Activated T-helper 2 cell treated with anti-CD3 and anti-CD28 coated beads, Interferon-gamma antibody, Interleukin-2, Interleukin-4, amounts not matched to agents 10 μg/mL and 5 μg/mL and 100 μg/mL, durations not matched to agents 14 hours and 24 hours and 36 hours (primary cell): ENCODE measurements around the gene SLC2A6. TPM values are rescaled to one million over a fixed set of nuclear protein-coding genes. Genes with fewer than 3 reads are reported as not detected.

Source experiments
- DNase-seq: peaks from one replicate; pipeline ENCODE4 v3.0.0; 2021; ENCODE audit warnings: low spot score
- H3K27ac Mint-ChIP-seq: one replicate; pipeline ENCODE4 v1.8.0; 2021; ENCODE audit warnings: mixed read lengths
- H3K27me3 Mint-ChIP-seq: one replicate; pipeline ENCODE4 v1.8.0; 2021; ENCODE audit warnings: low read depth, mixed read lengths
- H3K36me3 Mint-ChIP-seq: one replicate; pipeline ENCODE4 v1.8.0; 2021; ENCODE audit warnings: low read depth, mixed read lengths
- H3K4me1 Mint-ChIP-seq: one replicate; pipeline ENCODE4 v1.8.0; 2021; ENCODE audit warnings: low read depth, mixed read lengths
- H3K4me3 Mint-ChIP-seq: one replicate; pipeline ENCODE4 v1.8.0; 2021; ENCODE audit warnings: low read depth, mild to moderate bottlenecking, moderate library complexity, mixed read lengths
- H3K9me3 Mint-ChIP-seq: one replicate; pipeline ENCODE4 v1.8.0; 2021; ENCODE audit warnings: mixed read lengths
- intact Hi-C: fragments of 100-400 bp; cut with micrococcal nuclease; formaldehyde crosslinking; loops from one replicate; pipeline ENCODE4 v1.15.1; 2023
- total RNA-seq: library from RNA; stranded (reverse); gene quantifications from 2 replicates; pipeline ENCODE4 v1.2.3, GENCODE V29; 2022

The SLC2A6 gene
- total RNA-seq, 1 donor from 2014 or later: 6.1 TPM

DNA sequence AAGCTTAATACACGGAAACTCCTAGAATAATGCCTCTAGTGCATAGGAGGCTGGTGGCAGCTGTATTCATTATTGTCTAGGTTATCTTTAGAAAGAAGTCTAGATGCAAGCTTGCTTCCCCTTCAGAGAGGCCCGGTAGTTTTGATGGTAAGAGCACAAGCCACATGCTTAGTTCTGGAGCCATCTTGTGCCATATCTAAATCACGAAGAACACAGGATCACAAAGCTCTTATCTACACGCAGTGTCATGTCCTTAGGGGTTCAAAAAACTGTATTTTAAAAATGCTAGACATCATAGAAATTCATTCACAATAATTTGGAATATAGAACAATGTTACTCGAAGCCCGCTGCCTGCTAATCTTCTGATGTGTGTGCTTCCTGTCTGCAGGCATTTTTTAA, 12.9 kb downstream of the SLC2A6 start:
- peaks cover 8% of the 10 kb centered on the region for H3K27me3 Mint-ChIP-seq
- H3K27ac Mint-ChIP-seq: no peak overlapping the region
- no peak overlapping the region for H3K4me3 Mint-ChIP-seq
- no peaks in the 10 kb centered on the region for H3K4me1 Mint-ChIP-seq
- no peaks in the 10 kb centered on the region for H3K36me3 Mint-ChIP-seq
- H3K9me3 Mint-ChIP-seq: no peaks in the 10 kb centered on the region
- DNase-seq: no peak
- intact Hi-C loops: no loop called here

DNA sequence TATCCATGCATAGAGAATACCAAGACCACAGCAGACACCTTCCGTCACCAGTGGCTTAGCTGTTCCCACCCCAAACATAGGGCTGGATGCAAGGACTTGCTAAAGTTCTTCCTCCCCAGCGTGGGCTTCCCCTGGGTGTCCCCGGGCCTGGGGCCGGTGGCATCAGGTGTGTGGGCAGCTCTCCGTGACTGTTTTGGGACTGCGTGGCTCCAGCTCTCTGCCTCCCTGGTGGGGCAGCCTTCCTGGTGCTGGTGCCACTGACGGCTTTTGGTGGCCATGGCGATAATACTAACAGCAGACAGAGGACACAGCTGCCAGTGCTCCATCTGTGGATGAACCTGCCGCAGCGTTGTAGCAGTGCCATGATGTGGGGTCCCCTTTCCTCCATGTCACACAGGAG, 14.3 kb downstream of the SLC2A6 start:
- H3K27me3 Mint-ChIP-seq: peaks cover 8% of the 10 kb centered on the region
- H3K4me3 Mint-ChIP-seq: no peak overlapping the region
- intact Hi-C loops: no loop called here
- H3K4me1 Mint-ChIP-seq: no peaks in the 10 kb centered on the region
- no peaks in the 10 kb centered on the region for H3K36me3 Mint-ChIP-seq
- DNase-seq: no peak
- no peak overlapping the region for H3K27ac Mint-ChIP-seq
- no peaks in the 10 kb centered on the region for H3K9me3 Mint-ChIP-seq

DNA sequence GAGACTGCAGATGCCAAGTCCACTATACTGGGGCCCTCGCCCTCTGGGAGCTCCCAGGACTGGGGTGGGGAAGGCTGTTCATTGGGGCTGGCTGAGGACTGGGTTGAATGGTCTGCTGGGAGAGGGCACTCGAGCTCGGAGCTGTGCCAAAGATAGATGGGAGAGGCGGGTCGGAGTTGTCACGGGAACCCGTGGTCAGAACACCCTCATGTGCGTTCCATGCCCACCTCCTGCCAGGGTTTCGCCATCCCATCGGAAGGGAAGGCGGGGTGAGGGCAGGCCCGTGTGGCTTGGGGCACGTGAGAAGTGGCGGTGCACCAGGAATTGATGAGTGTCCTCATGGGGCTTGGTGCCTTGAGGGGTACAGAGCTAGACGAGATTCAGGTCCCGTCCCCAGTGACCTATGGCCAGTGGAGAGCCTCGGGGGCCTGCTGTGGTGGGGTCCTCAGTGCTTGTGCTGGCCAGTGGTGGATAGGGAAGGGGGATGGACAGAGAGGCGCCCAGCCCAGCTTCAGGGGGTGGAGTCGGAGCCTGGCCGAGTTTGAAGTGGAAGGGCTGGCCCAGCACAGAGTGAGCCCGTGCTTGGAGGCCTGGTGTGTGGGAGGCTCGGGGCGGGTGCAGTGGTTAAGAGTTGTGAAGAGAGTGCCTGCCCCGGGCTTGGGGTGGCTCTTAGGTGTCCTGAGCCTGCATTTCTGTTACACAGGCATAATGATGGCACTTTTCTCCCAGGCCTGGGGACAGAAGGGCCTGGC, 14.9 kb downstream of the SLC2A6 start:
- peaks cover 8% of the 10 kb centered on the region for H3K27me3 Mint-ChIP-seq
- no peak overlapping the region for H3K27ac Mint-ChIP-seq
- H3K9me3 Mint-ChIP-seq: no peaks in the 10 kb centered on the region
- H3K4me3 Mint-ChIP-seq: no peak overlapping the region
- peaks cover 3% of the 10 kb centered on the region for H3K4me1 Mint-ChIP-seq
- intact Hi-C loops: no loop called here
- no peak for DNase-seq
- no peaks in the 10 kb centered on the region for H3K36me3 Mint-ChIP-seq

DNA sequence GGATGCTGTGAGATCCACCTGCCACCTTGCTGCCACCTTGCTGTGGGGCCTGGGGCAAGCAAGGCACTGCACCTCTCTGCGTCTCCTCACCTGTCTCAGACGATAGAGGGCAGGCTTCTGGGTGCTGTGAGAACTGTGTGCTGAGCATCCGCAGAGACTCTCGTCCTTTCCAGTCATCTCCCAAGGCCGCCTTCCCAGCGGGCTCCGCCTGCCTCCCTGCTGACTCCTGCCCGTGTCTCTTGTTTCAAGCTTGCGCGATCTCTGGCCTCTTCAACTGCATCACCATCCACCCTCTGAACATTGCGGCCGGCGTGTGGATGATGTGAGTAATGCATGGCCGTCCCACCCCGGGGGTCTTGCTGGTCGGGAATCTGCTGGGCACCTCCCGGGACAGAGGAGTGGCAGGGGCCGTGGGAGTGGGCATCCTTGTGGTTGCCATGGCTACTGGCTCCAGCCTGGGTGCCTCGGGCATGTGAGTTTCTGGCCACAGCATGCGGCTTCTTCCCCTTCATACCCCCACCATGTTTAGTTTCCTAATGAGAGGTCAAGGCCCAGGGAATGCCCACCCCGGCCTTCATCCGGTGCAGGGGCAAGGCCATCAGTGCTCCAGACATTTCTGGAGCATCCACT, 15.6 kb downstream of the SLC2A6 start:
- H3K36me3 Mint-ChIP-seq: no peaks in the 10 kb centered on the region
- intact Hi-C loops: no loop called here
- peaks cover 3% of the 10 kb centered on the region for H3K4me1 Mint-ChIP-seq
- no peak for DNase-seq
- no peak overlapping the region for H3K27ac Mint-ChIP-seq
- no peaks in the 10 kb centered on the region for H3K9me3 Mint-ChIP-seq
- H3K4me3 Mint-ChIP-seq: no peak overlapping the region
- H3K27me3 Mint-ChIP-seq: peaks cover 8% of the 10 kb centered on the region

DNA sequence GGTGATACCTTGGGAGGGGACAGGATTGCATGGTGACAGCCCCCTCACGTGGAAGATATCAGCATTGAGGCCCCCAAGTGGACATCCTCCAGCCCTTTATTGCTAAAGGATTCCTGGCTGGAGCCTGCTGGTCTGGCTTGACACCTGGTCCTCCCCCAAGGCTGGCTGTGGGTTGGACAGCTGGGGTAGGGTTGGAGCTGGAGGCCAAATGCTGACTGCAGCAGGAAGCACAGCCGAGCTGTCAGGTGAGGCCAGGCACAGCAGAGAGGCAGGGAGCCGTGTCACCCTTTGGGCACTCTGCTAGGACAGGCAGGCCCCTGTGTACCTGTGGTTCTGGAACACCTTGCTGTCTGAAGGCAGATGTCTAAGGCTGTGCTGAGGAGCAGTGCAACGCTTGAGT, 16.9 kb downstream of the SLC2A6 start:
- no peak for DNase-seq
- H3K9me3 Mint-ChIP-seq: no peaks in the 10 kb centered on the region
- intact Hi-C loops: loop anchor here (2.0 kb wide), 1 partner anchor 17 kb away; the partner anchor contains the start of gene SLC2A6
- peaks cover 8% of the 10 kb centered on the region for H3K27me3 Mint-ChIP-seq
- H3K4me1 Mint-ChIP-seq: peaks cover 3% of the 10 kb centered on the region
- H3K4me3 Mint-ChIP-seq: no peak overlapping the region
- no peaks in the 10 kb centered on the region for H3K36me3 Mint-ChIP-seq
- H3K27ac Mint-ChIP-seq: no peak overlapping the region

DNA sequence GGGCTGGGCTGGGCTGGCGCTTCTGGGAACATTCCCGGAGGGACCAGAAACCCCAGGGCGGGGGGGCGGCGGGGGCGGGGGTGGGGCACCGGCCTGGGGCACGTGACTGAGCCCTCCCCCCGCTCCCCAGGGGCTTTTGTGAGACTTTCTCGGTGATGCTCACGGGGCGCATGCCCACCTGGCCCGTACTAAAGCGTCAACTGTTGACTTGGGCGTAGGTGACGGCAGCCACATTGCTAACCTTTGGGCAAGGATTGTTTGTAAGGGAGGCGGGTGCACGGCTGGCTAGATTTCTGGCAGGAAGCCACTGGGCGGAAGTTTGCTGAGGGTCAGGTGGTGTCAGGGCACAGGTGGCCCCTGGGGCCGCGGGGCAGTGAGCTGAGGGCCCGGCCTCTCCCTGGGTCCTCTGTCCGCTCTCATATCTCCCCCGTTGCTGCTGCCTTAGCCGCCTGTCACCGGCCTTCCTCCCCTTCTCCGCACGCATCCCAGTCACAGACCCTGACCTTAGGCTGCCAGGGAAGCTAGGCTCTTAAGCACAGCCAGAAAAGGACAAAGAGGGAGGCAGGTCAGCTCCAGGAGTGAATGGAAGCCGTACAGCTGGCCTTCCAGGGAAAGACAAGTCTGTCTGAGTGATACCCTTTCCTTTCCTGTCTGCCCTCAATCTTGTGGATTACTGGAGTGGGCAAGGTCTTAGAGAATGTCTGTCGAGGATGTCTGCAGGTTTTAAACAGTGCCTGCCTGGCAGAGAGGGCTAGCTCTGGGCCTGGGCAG, 18.3 kb downstream of the SLC2A6 start:
- Mint-ChIP-seq H3K27me3 (peaks cover 8% of the 10 kb centered on the region), H3K4me3 (peak overlapping the region; percentile 45), H3K36me3 (no peaks in the 10 kb centered on the region), H3K4me1 (peaks cover 3% of the 10 kb centered on the region), H3K27ac (no peak overlapping the region), H3K9me3 (no peaks in the 10 kb centered on the region)
- no peak for DNase-seq
- intact Hi-C loops: loop anchor here (2.0 kb wide), 1 partner anchor 18 kb away; the partner anchor contains the start of gene SLC2A6

DNA sequence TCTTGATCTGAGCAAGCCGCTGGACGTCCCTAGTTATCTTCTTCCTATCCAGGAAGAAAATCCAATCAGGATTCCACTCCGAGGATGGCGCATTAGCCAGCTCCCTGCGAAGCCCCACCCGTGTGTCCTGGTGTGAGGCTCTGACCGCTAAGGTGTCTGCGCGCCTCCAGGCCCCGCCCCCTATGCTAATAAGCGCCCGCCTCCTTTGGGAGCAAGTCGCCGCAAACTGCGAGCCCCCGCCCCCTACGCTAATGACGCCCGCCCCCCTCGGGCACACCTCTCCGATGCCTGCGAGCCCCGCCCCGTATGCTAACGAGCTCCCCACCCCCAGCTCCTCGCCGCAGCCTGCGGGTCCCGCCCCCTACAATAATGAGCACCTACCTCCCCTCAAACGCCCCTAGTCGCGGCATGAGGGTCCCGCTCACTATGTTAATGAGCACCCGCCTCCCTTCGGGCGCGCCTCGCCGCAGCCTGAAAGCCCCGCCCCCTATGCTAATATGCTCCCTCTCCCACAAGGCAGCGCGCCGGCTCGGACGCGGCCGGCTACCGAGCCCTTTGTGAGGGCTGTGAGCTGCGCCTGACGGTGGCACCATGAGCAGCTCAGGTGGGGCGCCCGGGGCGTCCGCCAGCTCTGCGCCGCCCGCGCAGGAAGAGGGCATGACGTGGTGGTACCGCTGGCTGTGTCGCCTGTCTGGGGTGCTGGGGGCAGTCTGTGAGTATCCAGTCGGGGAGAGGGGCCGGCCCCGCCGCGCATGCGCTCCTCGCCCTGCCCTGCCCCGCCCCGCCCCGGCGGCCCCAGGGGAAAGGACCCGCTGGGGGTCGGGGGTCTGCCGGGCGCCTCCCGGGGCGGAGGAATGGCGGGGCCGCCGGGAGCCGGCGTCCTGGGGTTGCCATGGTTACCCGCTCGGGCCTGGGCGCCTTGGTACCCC, 19.2 kb downstream of the SLC2A6 start, which contains the start of gene CACFD1:
Gene CACFD1 (plus strand): TSS at position 503 of the 929 bp plus-strand sequence. CDS start 89 bp downstream, at position 592.
- peaks cover 6% of the 10 kb centered on the region for H3K27me3 Mint-ChIP-seq
- H3K36me3 Mint-ChIP-seq: no peaks in the 10 kb centered on the region
- peaks cover 3% of the 10 kb centered on the region for H3K4me1 Mint-ChIP-seq
- H3K9me3 Mint-ChIP-seq: no peaks in the 10 kb centered on the region
- peak within 1 kb of the TSS; percentile 88 for H3K4me3 Mint-ChIP-seq
- H3K27ac Mint-ChIP-seq: peak within 1 kb of the TSS; percentile 76
- peak; percentile 84 for DNase-seq
- intact Hi-C loops: loop anchor here (2.0 kb wide), 1 partner anchor 19 kb away; the partner anchor contains the start of gene SLC2A6

DNA sequence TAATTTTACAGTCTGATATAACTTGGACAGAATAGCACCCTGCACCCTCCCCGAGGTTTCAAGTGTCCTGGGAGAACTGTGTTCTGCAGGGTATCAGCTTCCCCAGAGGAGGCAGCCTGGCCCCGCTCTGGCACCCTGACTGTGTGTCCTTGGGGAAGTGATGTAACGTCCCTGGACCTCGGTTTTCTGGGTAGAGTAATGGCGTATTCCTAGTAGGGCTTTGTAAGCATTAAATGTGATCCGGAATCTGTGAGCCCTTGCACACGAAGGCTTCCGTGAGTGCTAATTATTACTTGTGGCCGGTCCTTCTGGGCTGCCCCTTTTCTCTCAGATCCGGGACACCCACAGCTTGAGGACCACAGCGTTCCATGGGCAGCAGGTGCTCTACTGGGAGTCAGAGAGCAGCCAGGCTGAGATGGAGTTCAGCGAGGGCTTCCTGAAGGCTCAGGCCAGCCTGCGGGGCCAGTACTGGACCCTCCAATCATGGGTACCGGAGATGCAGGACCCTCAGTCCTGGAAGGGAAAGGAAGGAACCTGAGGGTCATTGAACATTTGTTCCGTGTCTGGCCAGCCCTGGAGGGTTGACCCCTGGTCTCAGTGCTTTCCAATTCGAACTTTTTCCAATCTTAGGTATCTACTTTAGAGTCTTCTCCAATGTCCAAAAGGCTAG, 20.1 kb downstream of the SLC2A6 start:
- no peaks in the 10 kb centered on the region for H3K36me3 Mint-ChIP-seq
- H3K27ac Mint-ChIP-seq: no peak overlapping the region
- H3K27me3 Mint-ChIP-seq: peaks cover 6% of the 10 kb centered on the region
- H3K4me1 Mint-ChIP-seq: peaks cover 3% of the 10 kb centered on the region
- intact Hi-C loops: no loop called here
- DNase-seq: no peak
- H3K9me3 Mint-ChIP-seq: no peaks in the 10 kb centered on the region
- peak overlapping the region; percentile 88 for H3K4me3 Mint-ChIP-seq

DNA sequence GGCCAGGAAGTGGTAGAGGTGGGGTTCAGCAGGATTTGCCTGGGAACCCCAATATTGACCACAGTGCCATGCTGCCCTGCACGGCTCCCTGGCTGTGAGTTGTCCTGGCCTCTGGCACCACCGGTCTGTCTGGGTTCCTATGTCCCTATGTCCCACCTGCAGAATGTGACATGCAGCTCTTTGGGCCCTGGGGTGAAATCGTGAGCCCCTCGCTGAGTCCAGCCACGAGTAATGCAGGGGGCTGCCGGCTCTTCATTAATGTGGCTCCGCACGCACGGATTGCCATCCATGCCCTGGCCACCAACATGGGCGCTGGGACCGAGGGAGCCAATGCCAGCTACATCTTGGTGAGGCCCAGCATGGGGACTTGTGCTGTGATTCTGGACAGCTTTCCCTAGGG, 21.2 kb downstream of the SLC2A6 start:
- intact Hi-C loops: no loop called here
- Mint-ChIP-seq H3K27me3 (peaks cover 6% of the 10 kb centered on the region), H3K9me3 (no peaks in the 10 kb centered on the region), H3K4me1 (peaks cover 3% of the 10 kb centered on the region), H3K36me3 (no peaks in the 10 kb centered on the region), H3K4me3 (no peak overlapping the region), H3K27ac (no peak overlapping the region)
- no peak for DNase-seq

DNA sequence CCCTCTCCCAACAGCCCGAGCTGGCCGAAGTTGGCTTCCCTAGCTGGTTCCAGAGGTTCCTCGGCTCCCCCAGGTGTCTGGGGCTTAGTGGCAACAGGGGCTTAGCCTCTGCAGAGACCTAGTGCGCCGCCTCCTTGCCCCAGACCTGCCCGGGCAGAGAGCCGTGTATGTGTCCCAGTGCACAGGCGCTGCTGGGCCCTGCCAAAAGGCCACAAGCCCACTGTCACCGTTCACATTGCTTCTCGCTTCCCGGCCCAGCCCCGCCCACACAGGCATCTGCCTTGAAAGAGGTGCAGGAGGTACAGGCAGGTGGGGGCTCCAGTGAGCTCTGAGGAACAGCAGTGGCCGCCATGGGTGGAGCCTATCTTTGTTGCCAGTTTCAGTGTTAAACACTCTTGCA, 21.7 kb downstream of the SLC2A6 start:
- Mint-ChIP-seq H3K4me3 (no peak overlapping the region), H3K27me3 (peaks cover 6% of the 10 kb centered on the region), H3K9me3 (no peaks in the 10 kb centered on the region), H3K27ac (no peak overlapping the region), H3K36me3 (no peaks in the 10 kb centered on the region), H3K4me1 (peaks cover 3% of the 10 kb centered on the region)
- DNase-seq: no peak
- intact Hi-C loops: no loop called here

DNA sequence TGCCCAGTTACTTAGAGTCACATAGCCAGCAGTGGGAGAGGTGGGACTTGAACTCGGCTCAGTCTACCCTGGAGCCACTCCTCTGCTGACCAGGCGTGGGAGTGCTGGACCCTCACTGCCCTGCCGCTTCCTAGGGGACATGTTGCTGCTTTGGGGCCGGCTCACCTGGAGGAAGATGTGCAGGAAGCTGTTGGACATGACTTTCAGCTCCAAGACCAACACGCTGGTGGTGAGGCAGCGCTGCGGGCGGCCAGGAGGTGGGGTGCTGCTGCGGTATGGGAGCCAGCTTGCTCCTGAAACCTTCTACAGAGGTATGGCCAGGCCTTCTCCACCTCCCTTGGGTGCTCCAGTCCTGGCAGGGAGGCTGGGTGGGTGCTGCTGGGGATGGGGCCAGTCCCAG, 22.5 kb downstream of the SLC2A6 start:
- peaks cover 3% of the 10 kb centered on the region for H3K4me1 Mint-ChIP-seq
- H3K27me3 Mint-ChIP-seq: peaks cover 2% of the 10 kb centered on the region
- no peak overlapping the region for H3K27ac Mint-ChIP-seq
- H3K9me3 Mint-ChIP-seq: no peaks in the 10 kb centered on the region
- intact Hi-C loops: no loop called here
- no peaks in the 10 kb centered on the region for H3K36me3 Mint-ChIP-seq
- no peak for DNase-seq
- H3K4me3 Mint-ChIP-seq: no peak overlapping the region

DNA sequence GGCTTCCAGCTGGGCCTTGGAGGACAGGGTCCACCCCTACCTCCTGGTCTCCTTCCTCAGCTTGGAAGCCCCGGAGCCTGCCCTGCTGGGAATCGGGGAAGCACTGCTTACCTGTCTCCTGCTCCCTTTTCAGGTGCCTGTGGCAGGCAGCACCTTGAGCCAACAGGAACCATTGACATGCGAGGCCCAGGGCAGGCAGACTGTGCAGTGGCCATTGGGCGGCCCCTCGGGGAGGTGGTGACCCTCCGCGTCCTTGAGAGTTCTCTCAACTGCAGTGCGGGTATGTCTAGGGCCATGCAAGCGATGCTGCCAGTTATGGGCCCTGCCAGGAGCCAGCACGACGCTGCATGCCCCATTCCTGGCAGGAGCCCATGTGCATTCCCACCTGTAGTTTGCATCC, 23.0 kb downstream of the SLC2A6 start:
- Mint-ChIP-seq H3K9me3 (no peaks in the 10 kb centered on the region), H3K36me3 (no peaks in the 10 kb centered on the region), H3K27ac (no peak overlapping the region), H3K4me1 (peaks cover 3% of the 10 kb centered on the region), H3K27me3 (no peaks in the 10 kb centered on the region), H3K4me3 (no peak overlapping the region)
- DNase-seq: no peak
- intact Hi-C loops: no loop called here
